ENCODE results near the gene OTOP3. TPM values are rescaled to one million over a fixed set of nuclear protein-coding genes. Genes with fewer than 3 reads are reported as not detected.

Gene OTOP3
- total RNA-seq, 1 experiment from 2014 or later: not detected

- TF ChIP-seq ARID4B (CRISPR knock-in tag; IDR thresholded peaks at IDR 0.05; ENCODE audit: borderline replicate concordance): no peak
- no peak for TF ChIP-seq ATF2 (CRISPR knock-in tag; IDR thresholded peaks at IDR 0.05; ENCODE audit: borderline replicate concordance, low read depth)
- TF ChIP-seq HMGXB4 (CRISPR knock-in tag; IDR thresholded peaks at IDR 0.05): peak; percentile 69; the same call in 1 of the 2 replicates
- TF ChIP-seq CREM (CRISPR knock-in tag; IDR thresholded peaks at IDR 0.05): 0 out of 2 replicates have a peak, but pooled peaks have one; percentile 31
- no peak for TF ChIP-seq E2F5 (CRISPR knock-in tag; IDR thresholded peaks at IDR 0.05)
- no peak for TF ChIP-seq AR (CRISPR knock-in tag; IDR thresholded peaks at IDR 0.05)
- TF ChIP-seq TP53 (CRISPR knock-in tag; IDR thresholded peaks at IDR 0.05): no peak
- no peak for TF ChIP-seq FOXK1 (CRISPR knock-in tag; IDR thresholded peaks at IDR 0.05)
- no peak for TF ChIP-seq ELF4 (CRISPR knock-in tag; IDR thresholded peaks at IDR 0.05; ENCODE audit: low read depth)
- TF ChIP-seq ERG (CRISPR knock-in tag; IDR thresholded peaks at IDR 0.05): no peak
- peak; percentile 96 for TF ChIP-seq ZNF121 (CRISPR knock-in tag; IDR thresholded peaks at IDR 0.05)
- TF ChIP-seq IRF1 (CRISPR knock-in tag; IDR thresholded peaks at IDR 0.05): no peak
- TF ChIP-seq ZNF532 (CRISPR knock-in tag; IDR thresholded peaks at IDR 0.05; ENCODE audit: borderline replicate concordance): no peak
- TF ChIP-seq ZNF219 (CRISPR knock-in tag; IDR thresholded peaks at IDR 0.05; ENCODE audit: borderline replicate concordance): no peak
- no peak for TF ChIP-seq ZNF263 (CRISPR knock-in tag; IDR thresholded peaks at IDR 0.05; ENCODE audit: low read depth)
- TF ChIP-seq GABPB1 (CRISPR knock-in tag; IDR thresholded peaks at IDR 0.05): no peak
- no peak for TF ChIP-seq ZSCAN18 (CRISPR knock-in tag; IDR thresholded peaks at IDR 0.05)
Measured at GRCh38 chr17:74892974-74893911, 42.5 kb upstream of the OTOP3 start, which contains the start of gene FADS6 (continued).
